Esophagus muscularis mucosa (tissue), 3 donors: ENCODE results near the gene NPAS3.

Experiments
- CTCF ChIP-seq, 3 experiments: fragments of 200-600 bp in 2 of 3; fragments of 450-650 bp in 1 of 3; sonication (generic) in 2 of 3; IDR thresholded peaks; one replicate each; pipeline ENCODE4 v1.5.1; 2017 to 2019; ENCODE audit warnings: antibody characterized with exemption in 3 of 3, mild to moderate bottlenecking in 2 of 3, moderate library complexity in 1 of 3
- POLR2AphosphoS5 ChIP-seq, 2 donors: sonication (generic); formaldehyde crosslinking; IDR thresholded peaks; one replicate each; pipeline ENCODE4 v1.6.1; 2017; ENCODE audit warnings: antibody characterized with exemption in 2 of 2

DNA sequence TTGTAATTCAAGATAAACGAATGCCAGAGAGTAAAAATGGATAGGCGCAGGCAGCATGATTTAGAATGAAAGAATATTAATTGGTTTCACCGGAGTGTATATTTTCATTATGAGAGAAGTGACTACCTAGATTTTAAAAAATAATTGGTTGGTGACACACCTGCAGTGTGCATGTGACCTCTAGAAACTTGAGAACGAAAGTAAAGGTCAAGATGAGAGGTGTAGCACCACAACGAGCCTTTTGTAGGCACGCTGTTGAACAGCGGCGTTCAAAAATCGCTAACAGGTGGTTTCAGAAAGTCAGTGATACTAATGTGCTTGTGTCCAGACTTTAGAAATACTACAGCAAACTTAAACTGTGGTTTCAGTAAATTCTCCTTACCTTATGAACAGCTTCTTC, 123.8 kb downstream of the NPAS3 start:
- TF ChIP-seq POLR2AphosphoS5 (IDR thresholded peaks at IDR 0.05) (no peak), CTCF (IDR thresholded peaks at IDR 0.05) (no peak)
